DMS 273 treated with DMSO at 0.1 percent for 48 hours (cell line): ENCODE data around the gene CDK4.

Experiments used
- DNase-seq: peaks from one replicate; lab custom pipeline; 2025; lab: John Stamatoyannopoulos, UW

Gene CDK4

GRCh38 chr12:57739387-57739786 is 12.7 kb downstream of the CDK4 start:
- no peak for DNase-seq

- no peak for DNase-seq
These were observed 13.4 kb downstream of the CDK4 start, which contains the start of gene AGAP2 for GRCh38 chr12:57738661-57739237. TSS of gene AGAP2 (minus strand) at chr12:57738742. CDS start at chr12:57738246, 496 bp downstream.

- no peak for DNase-seq
These were observed 14.3 kb downstream of the CDK4 start for GRCh38 chr12:57737467-57738460.

- DNase-seq, result no peak
These were observed 15.2 kb downstream of the CDK4 start for GRCh38 chr12:57736741-57737466.

GRCh38 chr12:57735952-57736740 is 16.0 kb downstream of the CDK4 start:
- peak; percentile 22 for DNase-seq

GRCh38 chr12:57735198-57735855 is 16.8 kb downstream of the CDK4 start:
- no peak for DNase-seq

- no peak for DNase-seq
These were observed 17.5 kb downstream of the CDK4 start for GRCh38 chr12:57734591-57734990.

- no peak for DNase-seq
These were observed 18.2 kb downstream of the CDK4 start for GRCh38 chr12:57733928-57734327.

GRCh38 chr12:57732726-57733593 is 19.1 kb downstream of the CDK4 start:
- DNase-seq, result no peak

- no peak for DNase-seq
These were observed 19.8 kb downstream of the CDK4 start for GRCh38 chr12:57732270-57732669.

- DNase-seq, result no peak
These were observed 20.6 kb downstream of the CDK4 start for GRCh38 chr12:57731411-57732080.

- no peak for DNase-seq
These were observed 21.6 kb downstream of the CDK4 start for GRCh38 chr12:57730336-57731067.

- DNase-seq, result no peak
These were observed 22.7 kb downstream of the CDK4 start for GRCh38 chr12:57729321-57729844.

- DNase-seq, result no peak
These were observed 24.2 kb downstream of the CDK4 start for GRCh38 chr12:57727758-57728395.

GRCh38 chr12:57726884-57727757 is 25.0 kb downstream of the CDK4 start:
- DNase-seq, result no peak

- DNase-seq, result peak; percentile 41
These were observed 25.8 kb downstream of the CDK4 start for GRCh38 chr12:57726151-57726883.

GRCh38 chr12:57725851-57726150 is 26.3 kb downstream of the CDK4 start:
- no peak for DNase-seq
